ENCODE measurements around the gene CD93. TPM values are rescaled to one million over a fixed set of nuclear protein-coding genes. Genes with fewer than 3 reads are reported as not detected.
A peak's percentile ranks its signal among the peaks of the same experiment; 100 is the strongest.

Gene CD93
- total RNA-seq, 6 experiments from 2014 or later, result 3.9 to 21.5 (median 9.2) TPM

DNA sequence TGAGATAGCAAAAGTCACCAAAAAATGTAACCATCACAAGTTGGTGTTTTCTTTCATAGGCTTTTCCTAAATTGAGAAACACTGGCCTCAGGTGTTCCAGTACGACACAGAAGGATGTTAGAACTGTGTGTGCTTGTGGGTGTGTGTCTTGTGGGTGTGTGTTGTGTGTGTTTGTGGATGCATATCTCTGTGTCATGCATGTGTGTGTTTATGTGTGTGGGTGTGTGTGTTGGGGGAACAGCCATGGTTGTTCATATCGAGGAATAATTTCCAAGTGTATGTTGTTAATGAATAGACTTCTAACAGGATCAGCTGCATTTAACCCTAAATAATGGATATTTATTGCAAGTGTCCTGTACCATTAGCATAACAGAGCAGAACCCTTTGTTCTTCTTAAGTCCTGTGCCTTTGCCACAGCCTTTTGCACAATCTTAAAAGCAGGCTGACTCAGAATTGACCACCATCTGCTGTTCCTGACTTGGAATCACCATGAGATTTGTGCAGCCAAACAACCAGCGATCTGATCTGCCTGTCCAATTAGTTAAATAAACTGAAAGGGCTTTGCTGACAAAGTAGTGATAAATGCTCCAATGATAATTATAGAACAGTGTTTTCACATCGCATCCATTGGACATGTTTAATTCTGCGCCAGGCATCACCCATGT, 7.6 kb downstream of the CD93 start:
- ATAC-seq, result no peak
- no peak for DNase-seq
- no peaks in the 10 kb centered on the region for H3K4me1 ChIP-seq
- no peaks in the 10 kb centered on the region for H3K9me3 ChIP-seq
- no peaks in the 10 kb centered on the region for H3K36me3 ChIP-seq
- 71% methylated on average over 5 of the region's 5 CpGs for WGBS (ENCODE audit: insufficient coverage, low coverage, low lambda C conversion rate, missing lambda C conversion rate)
- no peak overlapping the region for H3K27ac ChIP-seq
- H3K4me3 ChIP-seq, result no peak overlapping the region
- TF ChIP-seq, protein P1, sequence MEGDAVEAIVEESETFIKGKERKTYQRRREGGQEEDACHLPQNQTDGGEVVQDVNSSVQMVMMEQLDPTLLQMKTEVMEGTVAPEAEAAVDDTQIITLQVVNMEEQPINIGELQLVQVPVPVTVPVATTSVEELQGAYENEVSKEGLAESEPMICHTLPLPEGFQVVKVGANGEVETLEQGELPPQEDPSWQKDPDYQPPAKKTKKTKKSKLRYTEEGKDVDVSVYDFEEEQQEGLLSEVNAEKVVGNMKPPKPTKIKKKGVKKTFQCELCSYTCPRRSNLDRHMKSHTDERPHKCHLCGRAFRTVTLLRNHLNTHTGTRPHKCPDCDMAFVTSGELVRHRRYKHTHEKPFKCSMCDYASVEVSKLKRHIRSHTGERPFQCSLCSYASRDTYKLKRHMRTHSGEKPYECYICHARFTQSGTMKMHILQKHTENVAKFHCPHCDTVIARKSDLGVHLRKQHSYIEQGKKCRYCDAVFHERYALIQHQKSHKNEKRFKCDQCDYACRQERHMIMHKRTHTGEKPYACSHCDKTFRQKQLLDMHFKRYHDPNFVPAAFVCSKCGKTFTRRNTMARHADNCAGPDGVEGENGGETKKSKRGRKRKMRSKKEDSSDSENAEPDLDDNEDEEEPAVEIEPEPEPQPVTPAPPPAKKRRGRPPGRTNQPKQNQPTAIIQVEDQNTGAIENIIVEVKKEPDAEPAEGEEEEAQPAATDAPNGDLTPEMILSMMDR (IDR thresholded peaks at IDR 0.05), result no peak
- TF ChIP-seq POLR2A (IDR thresholded peaks at IDR 0.05), result no peak
- H3K27me3 ChIP-seq, result no peaks in the 10 kb centered on the region
- intact Hi-C loops (cut with DNase I), result no loop called here

DNA sequence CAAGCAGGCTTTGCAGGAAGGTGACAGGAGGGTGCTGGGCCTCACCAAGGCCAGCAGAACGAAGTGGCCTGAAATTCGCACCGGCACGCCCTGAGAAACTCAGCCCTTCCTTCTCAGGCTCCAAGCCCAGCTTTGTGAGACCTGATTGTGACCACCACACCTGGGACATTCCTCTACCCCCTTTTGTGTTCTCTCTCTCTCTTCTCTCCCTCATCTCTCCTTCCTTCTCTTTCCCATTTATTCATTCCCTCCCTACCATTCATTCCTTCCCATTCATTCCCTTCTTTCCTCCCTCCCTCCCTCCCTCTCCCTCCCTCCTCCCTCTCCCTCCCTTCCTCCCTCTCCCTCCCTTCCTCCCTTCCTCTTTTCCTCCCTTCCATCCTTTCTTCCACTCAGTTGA, 8.8 kb downstream of the CD93 start:
- no peak overlapping the region for H3K27ac ChIP-seq
- no peak overlapping the region for H3K4me3 ChIP-seq
- no peaks in the 10 kb centered on the region for H3K36me3 ChIP-seq
- no peaks in the 10 kb centered on the region for H3K4me1 ChIP-seq
- WGBS (ENCODE audit: insufficient coverage, low coverage, low lambda C conversion rate, missing lambda C conversion rate), result 60% methylated on average over 1 of the region's 4 CpGs
- intact Hi-C loops (cut with DNase I), result no loop called here
- DNase-seq (no peak), ATAC-seq (no peak)
- H3K9me3 ChIP-seq, result no peaks in the 10 kb centered on the region
- no peak for TF ChIP-seq POLR2A (IDR thresholded peaks at IDR 0.05)
- TF ChIP-seq, protein P1 (IDR thresholded peaks at IDR 0.05), result no peak
- H3K27me3 ChIP-seq, result no peaks in the 10 kb centered on the region

DNA sequence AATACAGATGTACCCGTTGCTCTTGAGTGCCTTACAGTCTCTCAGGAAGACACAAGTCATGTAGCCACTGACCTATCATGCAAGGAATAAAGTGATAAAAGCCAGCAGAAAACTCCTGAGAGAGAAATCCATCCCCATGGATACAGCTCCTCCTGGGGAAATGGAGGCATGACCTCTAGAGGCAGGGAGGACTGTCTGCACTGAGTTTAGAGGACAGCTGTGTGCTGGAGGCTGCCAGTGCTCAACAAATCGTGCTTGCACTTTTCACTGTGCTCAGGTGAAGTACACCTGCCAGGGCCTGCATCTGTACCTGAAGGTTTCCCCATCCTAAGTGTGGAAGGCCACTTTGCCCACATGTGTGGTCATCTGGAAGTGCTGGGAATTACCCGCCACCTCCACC, 12.1 kb downstream of the CD93 start:
- no peak overlapping the region for H3K27ac ChIP-seq
- intact Hi-C loops (cut with DNase I), result no loop called here
- no peaks in the 10 kb centered on the region for H3K4me1 ChIP-seq
- no peaks in the 10 kb centered on the region for H3K9me3 ChIP-seq
- 75% methylated on average over 1 of the region's 3 CpGs for WGBS (ENCODE audit: insufficient coverage, low coverage, low lambda C conversion rate, missing lambda C conversion rate)
- no peak overlapping the region for H3K4me3 ChIP-seq
- no peak for DNase-seq
- no peaks in the 10 kb centered on the region for H3K27me3 ChIP-seq
- ATAC-seq, result no peak
- no peaks in the 10 kb centered on the region for H3K36me3 ChIP-seq
- TF ChIP-seq, protein P1 (IDR thresholded peaks at IDR 0.05), result no peak
- no peak for TF ChIP-seq POLR2A (IDR thresholded peaks at IDR 0.05)

DNA sequence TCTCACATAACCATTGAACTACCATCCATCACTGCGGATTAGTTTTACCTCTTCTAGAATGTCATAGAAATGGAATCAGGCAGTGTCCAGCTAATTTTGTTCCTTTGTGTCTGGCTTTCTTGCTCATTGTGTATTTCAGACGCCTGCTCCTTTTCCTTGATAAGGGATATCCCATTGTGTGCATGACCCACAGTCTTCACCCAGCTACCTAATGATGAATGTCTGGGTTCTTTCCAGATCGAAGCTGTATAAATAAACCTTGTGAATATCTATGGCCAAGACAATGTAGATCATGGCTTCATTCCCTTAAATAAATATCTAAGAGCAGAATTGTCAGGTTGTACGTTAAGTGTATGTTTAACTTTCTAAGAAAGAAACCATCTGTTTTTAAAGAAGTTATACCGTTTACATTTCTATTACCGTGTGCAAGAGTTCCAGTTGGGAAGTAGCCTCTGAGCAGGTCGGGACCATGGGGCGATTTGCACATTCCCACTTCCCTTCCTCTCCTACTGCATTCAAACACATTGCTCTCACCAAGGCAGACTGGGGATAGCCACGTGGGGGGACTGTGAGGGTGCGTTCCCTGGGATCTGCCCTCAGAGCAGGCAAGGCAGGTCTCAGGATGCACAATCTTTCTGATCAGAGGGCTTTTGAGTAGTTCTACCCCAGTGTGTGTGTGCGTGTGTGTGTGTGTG, 13.1 kb downstream of the CD93 start:
- ATAC-seq, result peak in 1 of 4 donors; percentile 18
- Histone ChIP-seq H3K4me3 (no peak overlapping the region), H3K27ac (no peak overlapping the region), H3K4me1 (no peaks in the 10 kb centered on the region), H3K27me3 (no peaks in the 10 kb centered on the region), H3K9me3 (no peaks in the 10 kb centered on the region), H3K36me3 (no peaks in the 10 kb centered on the region)
- no peak for DNase-seq
- intact Hi-C loops (cut with DNase I), result no loop called here
- 65% methylated on average over 9 of the region's 11 CpGs for WGBS (ENCODE audit: insufficient coverage, low coverage, low lambda C conversion rate, missing lambda C conversion rate)
- TF ChIP-seq, protein P1 (IDR thresholded peaks at IDR 0.05), result no peak
- TF ChIP-seq POLR2A (IDR thresholded peaks at IDR 0.05), result no peak
